HG03439 (cell line): ENCODE measurements around the gene ATG4B.
"Not testable (repeated sequence)": the region's sequence is repeated elsewhere in the genome, so short reads cannot be mapped to it uniquely, and the experiment has no call there.

Experiments
- ATAC-seq: cut with Tn5 transposase; IDR thresholded peaks from one replicate; pipeline ENCODE4 v1.9.1; 2021; ENCODE audit warnings: mild to moderate bottlenecking, moderate library complexity; ENCODE audit not compliant: unreplicated experiment

ATG4B gene

GRCh38 chr2:241660593-241661213 lies 23.2 kb downstream of the ATG4B start:
- no peak for ATAC-seq

GRCh38 chr2:241662731-241663130 lies 25.2 kb downstream of the ATG4B start:
- ATAC-seq: not testable (repeated sequence)

GRCh38 chr2:241665731-241666440 lies 28.4 kb downstream of the ATG4B start:
- no peak for ATAC-seq

- ATAC-seq: no peak
These were observed 29.3 kb downstream of the ATG4B start for GRCh38 chr2:241666627-241667400.

GRCh38 chr2:241668354-241668753 lies 30.9 kb downstream of the ATG4B start:
- no peak for ATAC-seq

- no peak for ATAC-seq
These were observed 31.3 kb downstream of the ATG4B start for GRCh38 chr2:241668839-241669238.

GRCh38 chr2:241670333-241671110 lies 33.0 kb downstream of the ATG4B start:
- ATAC-seq: no peak

GRCh38 chr2:241671457-241672240 lies 34.2 kb downstream of the ATG4B start:
- ATAC-seq: no peak

GRCh38 chr2:241672243-241673188 lies 35.0 kb downstream of the ATG4B start:
- ATAC-seq: no peak

GRCh38 chr2:241673189-241673663 lies 35.7 kb downstream of the ATG4B start:
- no peak for ATAC-seq

- no peak for ATAC-seq
These were observed 36.6 kb downstream of the ATG4B start for GRCh38 chr2:241673797-241674725.

GRCh38 chr2:241675885-241676284 lies 38.4 kb downstream of the ATG4B start:
- no peak for ATAC-seq

- ATAC-seq: no peak
These were observed 39.2 kb downstream of the ATG4B start for GRCh38 chr2:241676665-241677064.

GRCh38 chr2:241677392-241677791 lies 39.9 kb downstream of the ATG4B start:
- no peak for ATAC-seq

GRCh38 chr2:241678307-241678706 lies 40.8 kb downstream of the ATG4B start:
- ATAC-seq: no peak

GRCh38 chr2:241678784-241679540 lies 41.5 kb downstream of the ATG4B start:
- no peak for ATAC-seq

- no peak for ATAC-seq
These were observed 42.6 kb downstream of the ATG4B start for GRCh38 chr2:241680044-241680443.
